ENCODE data around the gene HLCS. TPM values are rescaled to one million over a fixed set of nuclear protein-coding genes. Genes with fewer than 3 reads are reported as not detected.

Gene HLCS
- total and polyA plus RNA-seq, 4 experiments from 2014 or later: 8.3 to 14.7 (median 11.3) TPM

DNA sequence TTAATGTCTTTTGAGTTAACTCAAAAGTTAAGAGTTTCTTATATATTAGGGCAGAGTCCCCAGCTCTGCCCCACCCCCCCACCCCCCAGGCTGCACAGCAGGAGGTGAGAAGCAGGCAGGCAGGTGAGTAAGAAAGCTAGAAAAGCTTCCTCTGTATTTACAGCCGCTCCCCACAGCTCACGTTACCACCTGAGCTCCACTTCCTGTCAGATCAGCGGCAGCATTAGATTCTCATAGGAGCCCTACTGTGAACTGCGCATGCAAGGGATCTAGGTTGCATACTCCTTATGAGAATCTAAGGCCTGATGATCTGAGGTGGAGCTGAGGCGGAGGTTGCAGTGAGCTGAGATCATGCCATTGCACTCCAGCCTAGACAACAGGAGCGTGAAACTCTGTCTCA, 185.6 kb downstream of the HLCS start:
- Mint-ChIP-seq H3K36me3 (peaks cover 0 to 5% of the 10 kb centered on the region in 2 donors), H3K27ac (no peak overlapping the region), H3K4me1 (peaks cover 0 to 5% (median under 1%) of the 10 kb centered on the region in 4 donors), H3K4me3 (no peak overlapping the region), H3K9me3 (peaks cover 0 to 2% (median 0%) of the 10 kb centered on the region in 8 donors), H3K27me3 (no peaks in the 10 kb centered on the region)
- Histone ChIP-seq H3K4me3 (ENCODE audit: low read length in 2 of 2) (no peak overlapping the region), H3K27me3 (ENCODE audit: insufficient read depth, low read length) (no peaks in the 10 kb centered on the region), H3K9me3 (ENCODE audit: control insufficient read depth in 1 of 2, low read length in 2 of 2) (no peaks in the 10 kb centered on the region), H3K4me1 (ENCODE audit: insufficient read depth, low read length) (no peaks in the 10 kb centered on the region), H3K27ac (ENCODE audit: low read depth, low read length) (no peak overlapping the region), H3K36me3 (ENCODE audit: insufficient read depth, low read length) (no peaks in the 10 kb centered on the region)
- intact Hi-C loops (cut with micrococcal nuclease): no loop called here
- ChIA-PET POLR2A (ENCODE audit: partially characterized antibody) (no interaction called here), CTCF (ENCODE audit: partially characterized antibody) (no interaction called here)
- DNase-seq: no peak

DNA sequence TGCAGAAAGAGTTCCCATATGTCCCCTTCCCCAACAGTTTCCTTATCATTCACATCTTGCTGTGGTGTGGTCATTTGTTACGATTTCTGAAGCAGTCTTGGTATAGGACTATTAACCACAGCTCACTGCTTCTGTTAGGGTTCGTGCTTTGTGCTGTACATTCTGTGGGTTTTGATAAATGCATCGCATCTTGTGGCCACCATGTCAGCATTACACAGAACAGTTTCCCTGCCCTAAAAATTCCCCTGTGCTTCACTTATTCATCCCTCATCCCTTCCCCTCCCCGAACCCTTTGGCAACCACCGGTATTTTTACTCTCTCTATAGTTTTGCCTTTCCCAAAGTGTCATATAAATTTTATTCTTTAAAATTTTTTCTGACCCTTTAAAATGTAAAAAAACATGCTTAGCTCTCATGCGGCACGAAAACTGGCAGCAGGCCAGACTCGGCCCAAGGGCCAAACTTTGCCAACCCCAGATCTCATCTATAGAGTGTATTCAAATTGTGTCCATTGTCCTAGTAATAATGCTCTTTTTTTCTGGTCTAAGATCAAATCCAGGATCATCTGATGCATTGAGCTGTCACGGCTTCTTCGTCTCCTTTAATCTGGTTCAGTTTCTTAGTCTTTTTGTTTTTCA, 189.4 kb downstream of the HLCS start:
- H3K9me3 Mint-ChIP-seq: peaks cover 0 to 2% (median 0%) of the 10 kb centered on the region in 8 donors
- peaks cover 0 to 3% (median under 1%) of the 10 kb centered on the region in 4 donors for H3K4me1 Mint-ChIP-seq
- Histone ChIP-seq H3K36me3 (ENCODE audit: insufficient read depth, low read length) (no peaks in the 10 kb centered on the region), H3K9me3 (ENCODE audit: control insufficient read depth in 1 of 2, low read length in 2 of 2) (no peaks in the 10 kb centered on the region), H3K4me3 (ENCODE audit: low read length in 2 of 2) (no peak overlapping the region), H3K27ac (ENCODE audit: low read depth, low read length) (no peak overlapping the region), H3K27me3 (ENCODE audit: insufficient read depth, low read length) (no peaks in the 10 kb centered on the region), H3K4me1 (ENCODE audit: insufficient read depth, low read length) (no peaks in the 10 kb centered on the region)
- no peaks in the 10 kb centered on the region for H3K27me3 Mint-ChIP-seq
- no peak overlapping the region for H3K27ac Mint-ChIP-seq
- CTCF ChIA-PET (ENCODE audit: partially characterized antibody): no interaction called here
- POLR2A ChIA-PET (ENCODE audit: partially characterized antibody): no interaction called here
- H3K36me3 Mint-ChIP-seq: no peaks in the 10 kb centered on the region
- DNase-seq: no peak
- no peak overlapping the region for H3K4me3 Mint-ChIP-seq
- intact Hi-C loops (cut with micrococcal nuclease): no loop called here

DNA sequence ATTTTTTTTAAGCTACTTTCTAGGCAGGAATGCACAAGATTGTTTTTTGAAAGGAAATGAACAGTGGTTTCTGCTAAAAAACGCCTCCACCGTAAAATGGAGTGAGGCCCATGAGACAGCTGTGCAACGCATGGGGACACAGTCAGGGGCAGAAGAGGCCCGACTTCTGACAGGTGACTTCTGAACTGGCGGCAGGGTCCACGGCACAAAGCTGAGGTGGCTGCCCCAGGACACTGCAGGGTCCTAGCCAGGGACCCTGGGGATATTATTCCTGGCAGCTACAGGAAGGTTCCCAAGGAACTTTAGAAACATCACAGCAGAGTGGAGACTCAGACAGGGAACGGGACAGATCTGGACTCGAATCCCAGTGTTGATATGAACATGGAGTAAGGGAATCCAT, 192.5 kb downstream of the HLCS start:
- peaks cover 0 to 2% of the 10 kb centered on the region in 2 donors for H3K36me3 Mint-ChIP-seq
- H3K4me3 Mint-ChIP-seq: no peak overlapping the region
- no peaks in the 10 kb centered on the region for H3K36me3 ChIP-seq (ENCODE audit: insufficient read depth, low read length)
- H3K4me1 Mint-ChIP-seq: peaks cover 0 to under 1% (median 0%) of the 10 kb centered on the region in 4 donors
- H3K9me3 ChIP-seq (ENCODE audit: control insufficient read depth in 1 of 2, low read length in 2 of 2): no peaks in the 10 kb centered on the region
- no peak overlapping the region for H3K4me3 ChIP-seq (ENCODE audit: low read length in 2 of 2)
- ChIA-PET POLR2A (ENCODE audit: partially characterized antibody) (no interaction called here), CTCF (ENCODE audit: partially characterized antibody) (no interaction called here)
- intact Hi-C loops (cut with micrococcal nuclease): no loop called here
- no peaks in the 10 kb centered on the region for H3K4me1 ChIP-seq (ENCODE audit: insufficient read depth, low read length)
- DNase-seq: no peak
- H3K27me3 Mint-ChIP-seq: no peaks in the 10 kb centered on the region
- no peaks in the 10 kb centered on the region for H3K9me3 Mint-ChIP-seq
- no peak overlapping the region for H3K27ac ChIP-seq (ENCODE audit: low read depth, low read length)
- no peak overlapping the region for H3K27ac Mint-ChIP-seq
- H3K27me3 ChIP-seq (ENCODE audit: insufficient read depth, low read length): no peaks in the 10 kb centered on the region

DNA sequence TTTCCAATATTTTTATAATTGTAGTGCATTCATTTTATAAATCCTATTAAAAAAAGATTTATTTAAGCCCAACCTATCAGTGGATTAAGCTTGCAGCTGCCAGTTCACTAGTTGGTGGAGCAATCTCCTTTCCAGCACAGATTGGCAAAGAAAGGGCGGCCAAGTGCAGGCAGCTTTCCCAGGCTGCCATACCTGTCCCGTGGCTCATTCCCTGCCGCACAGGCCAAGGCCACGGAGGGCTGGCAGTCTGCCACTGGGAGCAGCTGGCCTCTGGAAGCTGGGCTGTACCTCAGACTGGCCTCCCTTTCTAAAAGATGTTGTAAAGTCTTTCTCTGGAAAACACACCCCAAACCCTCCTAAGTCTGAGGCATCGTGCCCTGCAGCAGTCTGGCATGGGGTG, 193.4 kb downstream of the HLCS start:
- no peak overlapping the region for H3K27ac Mint-ChIP-seq
- peaks cover 0 to 7% of the 10 kb centered on the region in 2 donors for H3K36me3 Mint-ChIP-seq
- no peak overlapping the region for H3K27ac ChIP-seq (ENCODE audit: low read depth, low read length)
- H3K4me1 Mint-ChIP-seq: peaks cover 0 to 1% (median 0%) of the 10 kb centered on the region in 4 donors
- H3K4me3 ChIP-seq (ENCODE audit: low read length in 2 of 2): no peak overlapping the region
- ChIA-PET POLR2A (ENCODE audit: partially characterized antibody) (no interaction called here), CTCF (ENCODE audit: partially characterized antibody) (no interaction called here)
- intact Hi-C loops (cut with micrococcal nuclease): no loop called here
- no peaks in the 10 kb centered on the region for H3K36me3 ChIP-seq (ENCODE audit: insufficient read depth, low read length)
- no peak for DNase-seq
- no peaks in the 10 kb centered on the region for H3K4me1 ChIP-seq (ENCODE audit: insufficient read depth, low read length)
- H3K27me3 Mint-ChIP-seq: no peaks in the 10 kb centered on the region
- no peaks in the 10 kb centered on the region for H3K9me3 Mint-ChIP-seq
- H3K27me3 ChIP-seq (ENCODE audit: insufficient read depth, low read length): no peaks in the 10 kb centered on the region
- no peaks in the 10 kb centered on the region for H3K9me3 ChIP-seq (ENCODE audit: control insufficient read depth in 1 of 2, low read length in 2 of 2)
- H3K4me3 Mint-ChIP-seq: no peak overlapping the region

DNA sequence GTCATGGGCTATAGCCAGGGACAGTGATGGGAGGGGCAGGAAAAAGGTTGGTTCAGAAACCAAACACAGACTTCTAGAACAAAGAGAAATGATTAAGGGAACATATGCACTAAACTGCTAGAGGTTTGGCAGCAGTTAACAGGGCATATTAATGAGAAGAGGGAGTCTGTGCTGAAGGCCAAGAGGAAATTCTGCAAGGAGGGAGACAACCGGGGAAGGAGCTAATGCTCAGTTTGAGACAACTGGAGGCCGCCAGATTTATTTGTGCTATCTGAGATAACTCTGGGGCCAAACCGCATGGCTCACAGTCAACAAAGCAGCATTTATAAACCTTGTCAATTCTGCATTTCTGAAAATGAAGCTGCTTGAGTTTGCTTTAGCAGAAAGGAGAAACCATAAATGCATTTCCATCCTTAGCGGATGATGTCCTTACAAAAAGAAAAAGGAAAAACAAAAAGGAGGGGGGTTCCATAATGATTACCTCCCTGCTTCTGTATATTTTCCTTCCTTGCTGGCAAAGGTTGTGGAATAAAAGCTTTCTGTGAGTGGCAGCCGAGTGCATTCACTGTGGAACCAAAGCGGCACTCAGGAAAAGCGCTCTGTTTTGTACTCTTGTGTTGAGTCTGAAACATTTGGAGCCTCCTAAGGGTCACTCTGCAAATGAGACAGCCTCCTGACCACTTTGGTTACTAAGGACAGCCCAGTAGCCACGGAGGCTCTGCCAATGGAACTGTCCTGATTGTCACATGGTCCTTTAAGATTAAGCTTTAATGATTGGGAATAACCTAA, 197.2 kb downstream of the HLCS start:
- no peaks in the 10 kb centered on the region for H3K36me3 ChIP-seq (ENCODE audit: insufficient read depth, low read length)
- ChIA-PET CTCF (ENCODE audit: partially characterized antibody) (no interaction called here), POLR2A (ENCODE audit: partially characterized antibody) (no interaction called here)
- Mint-ChIP-seq H3K4me3 (no peak overlapping the region), H3K27me3 (no peaks in the 10 kb centered on the region), H3K4me1 (peaks cover 0 to 1% (median 0%) of the 10 kb centered on the region in 4 donors), H3K9me3 (no peaks in the 10 kb centered on the region), H3K36me3 (peaks cover 7 to 27% of the 10 kb centered on the region in 2 donors), H3K27ac (no peak overlapping the region)
- no peak for DNase-seq
- H3K4me3 ChIP-seq (ENCODE audit: low read length in 2 of 2): no peak overlapping the region
- no peak overlapping the region for H3K27ac ChIP-seq (ENCODE audit: low read depth, low read length)
- H3K9me3 ChIP-seq (ENCODE audit: control insufficient read depth in 1 of 2, low read length in 2 of 2): no peaks in the 10 kb centered on the region
- no peaks in the 10 kb centered on the region for H3K4me1 ChIP-seq (ENCODE audit: insufficient read depth, low read length)
- intact Hi-C loops (cut with micrococcal nuclease): no loop called here
- no peaks in the 10 kb centered on the region for H3K27me3 ChIP-seq (ENCODE audit: insufficient read depth, low read length)

DNA sequence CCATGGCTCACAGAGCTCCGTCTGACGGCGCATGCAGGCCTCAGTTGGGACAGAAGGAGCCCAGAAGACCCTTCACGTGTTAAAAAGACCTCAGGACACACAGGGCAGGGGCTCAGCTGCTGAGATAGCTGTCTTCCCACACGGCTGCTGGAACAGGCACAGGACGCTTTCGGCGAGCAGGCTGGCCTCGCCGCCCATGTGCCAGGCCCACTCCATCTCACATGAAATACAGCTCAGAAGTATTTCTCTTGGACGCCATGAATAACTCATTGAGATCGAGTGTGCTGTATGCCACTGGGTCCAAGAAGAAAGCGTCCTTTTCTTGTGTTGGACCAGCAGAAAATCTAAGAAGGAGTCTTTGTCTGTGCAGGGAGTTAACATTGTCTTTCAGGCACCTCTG, 198.0 kb downstream of the HLCS start:
- no peak overlapping the region for H3K27ac Mint-ChIP-seq
- no peak overlapping the region for H3K27ac ChIP-seq (ENCODE audit: low read depth, low read length)
- POLR2A ChIA-PET (ENCODE audit: partially characterized antibody): no interaction called here
- intact Hi-C loops (cut with micrococcal nuclease): no loop called here
- no peak for DNase-seq
- H3K4me3 Mint-ChIP-seq: no peak overlapping the region
- H3K4me1 Mint-ChIP-seq: peaks cover 0 to 1% (median 0%) of the 10 kb centered on the region in 4 donors
- H3K27me3 Mint-ChIP-seq: no peaks in the 10 kb centered on the region
- no peaks in the 10 kb centered on the region for H3K36me3 ChIP-seq (ENCODE audit: insufficient read depth, low read length)
- no peaks in the 10 kb centered on the region for H3K9me3 ChIP-seq (ENCODE audit: control insufficient read depth in 1 of 2, low read length in 2 of 2)
- CTCF ChIA-PET (ENCODE audit: partially characterized antibody): no interaction called here
- H3K27me3 ChIP-seq (ENCODE audit: insufficient read depth, low read length): no peaks in the 10 kb centered on the region
- H3K36me3 Mint-ChIP-seq: peaks cover 12 to 32% of the 10 kb centered on the region in 2 donors
- no peak overlapping the region for H3K4me3 ChIP-seq (ENCODE audit: low read length in 2 of 2)
- H3K9me3 Mint-ChIP-seq: no peaks in the 10 kb centered on the region
- no peaks in the 10 kb centered on the region for H3K4me1 ChIP-seq (ENCODE audit: insufficient read depth, low read length)

DNA sequence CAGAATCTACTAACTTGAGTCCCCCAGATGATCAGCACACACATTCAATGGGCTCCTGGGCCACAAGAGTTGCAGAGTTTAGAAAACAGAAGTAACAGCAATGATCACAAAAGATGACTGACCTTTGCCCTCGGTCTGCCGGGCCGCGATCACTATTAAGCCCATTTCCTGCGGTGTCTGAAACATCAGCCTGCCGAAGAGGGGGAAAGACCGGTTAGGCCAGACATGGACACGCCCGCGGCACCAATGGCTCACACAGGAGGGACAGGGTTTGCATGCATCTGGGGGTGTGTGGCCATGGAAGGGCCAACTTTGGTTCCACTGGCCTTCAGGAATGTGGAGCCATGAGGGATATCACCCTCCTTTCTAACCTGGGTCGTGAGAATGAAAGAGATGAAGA, 199.4 kb downstream of the HLCS start:
- no peaks in the 10 kb centered on the region for H3K4me1 ChIP-seq (ENCODE audit: insufficient read depth, low read length)
- POLR2A ChIA-PET (ENCODE audit: partially characterized antibody): no interaction called here
- no peak overlapping the region for H3K4me3 Mint-ChIP-seq
- no peaks in the 10 kb centered on the region for H3K27me3 Mint-ChIP-seq
- H3K27ac ChIP-seq (ENCODE audit: low read depth, low read length): no peak overlapping the region
- H3K4me3 ChIP-seq (ENCODE audit: low read length in 2 of 2): no peak overlapping the region
- H3K27me3 ChIP-seq (ENCODE audit: insufficient read depth, low read length): no peaks in the 10 kb centered on the region
- intact Hi-C loops (cut with micrococcal nuclease): no loop called here
- DNase-seq: no peak
- peaks cover 0 to 1% (median 0%) of the 10 kb centered on the region in 4 donors for H3K4me1 Mint-ChIP-seq
- no peak overlapping the region for H3K27ac Mint-ChIP-seq
- CTCF ChIA-PET (ENCODE audit: partially characterized antibody): no interaction called here
- H3K36me3 Mint-ChIP-seq: peaks cover 15 to 36% of the 10 kb centered on the region in 2 donors
- H3K9me3 ChIP-seq (ENCODE audit: control insufficient read depth in 1 of 2, low read length in 2 of 2): no peaks in the 10 kb centered on the region
- H3K9me3 Mint-ChIP-seq: no peaks in the 10 kb centered on the region
- H3K36me3 ChIP-seq (ENCODE audit: insufficient read depth, low read length): no peaks in the 10 kb centered on the region

Measured in CD4-positive, alpha-beta memory T cell (primary cell).